OCI-LY3 (cell line): ENCODE measurements around the gene LCN2.

Experiments used
- H2AFZ ChIP-seq: fragments of 200-600, 300-600 bp; shearing (Covaris generic); 2 replicates; pipeline ENCODE4 v1.6.0; 2014; ENCODE audit warnings: antibody characterized with exemption, low read depth, low read length
- H3K27ac ChIP-seq: fragments of 200-600, 300-600 bp; sonication (generic); 2 replicates; pipeline ENCODE4 v1.5.1; 2014; ENCODE audit warnings: mild to moderate bottlenecking, low read length, moderate library complexity, mixed read lengths
- H3K27me3 ChIP-seq: fragments of 200-600, 300-600 bp; sonication (generic); 2 replicates; pipeline ENCODE4 v1.6.1; 2014; ENCODE audit warnings: low read depth, low read length, mixed read lengths
- H3K36me3 ChIP-seq: fragments of 200-600, 300-600 bp; sonication (generic); replicated peaks from 2 replicates; pipeline ENCODE3; 2014; ENCODE audit warnings: low read depth, low read length, mixed read lengths
- H3K4me1 ChIP-seq: fragments of 300-600, 200-600 bp; sonication (generic); 2 replicates; pipeline ENCODE4 v1.6.1; 2014; ENCODE audit warnings: low read length, mixed read lengths
- H3K4me2 ChIP-seq: fragments of 200-600, 300-600 bp; sonication (generic); 2 replicates; pipeline ENCODE4 v1.6.1; 2014; ENCODE audit warnings: low read length, mixed read lengths
- H3K4me3 ChIP-seq: fragments of 300-600, 200-600 bp; sonication (generic); 2 replicates; pipeline ENCODE4 v1.5.1; 2014; ENCODE audit warnings: antibody characterized with exemption, mild to moderate bottlenecking, low read length, moderate library complexity
- H3K79me2 ChIP-seq: fragments of 300-600, 200-600 bp; shearing (Covaris generic); 2 replicates; pipeline ENCODE4 v1.6.1; 2014; ENCODE audit warnings: mild to moderate bottlenecking, low read length, mixed read lengths
- H3K9ac ChIP-seq: fragments of 300-600, 200-600 bp; shearing (Covaris generic); 2 replicates; pipeline ENCODE4 v1.6.0; 2014; ENCODE audit warnings: mild to moderate bottlenecking, low read length, moderate library complexity
- H3K9me3 ChIP-seq: fragments of 200-600, 300-600 bp; shearing (Covaris generic); 2 replicates; pipeline ENCODE4 v1.6.1; 2014; ENCODE audit warnings: low read length, mixed read lengths; ENCODE audit not compliant: insufficient read depth
- H4K20me1 ChIP-seq: fragments of 200-600, 300-600 bp; sonication (generic); 2 replicates; pipeline ENCODE4 v1.6.1; 2016; ENCODE audit warnings: low read length, mixed read lengths; ENCODE audit not compliant: insufficient read depth
- CTCF ChIP-seq: fragments of 200-600, 300-600 bp; sonication (generic); IDR thresholded peaks from 2 replicates; pipeline ENCODE4 v1.5.1; 2014; ENCODE audit warnings: antibody characterized with exemption, low read length, low read depth
- EZH2phosphoT487 ChIP-seq: fragments of 200-600 bp; shearing (Covaris generic); IDR thresholded peaks from 2 replicates; pipeline ENCODE4 v1.6.1; 2018; ENCODE audit warnings: antibody characterized with exemption, mixed run types, low read depth

Gene LCN2

GRCh38 chr9:128168731-128169308 lies 19.6 kb downstream of the LCN2 start:
- no peaks in the 10 kb centered on the region for H4K20me1 ChIP-seq
- no peak for TF ChIP-seq CTCF
- no peak for TF ChIP-seq EZH2phosphoT487
- no peak overlapping the region for H3K27ac ChIP-seq
- no peaks in the 10 kb centered on the region for H3K27me3 ChIP-seq
- no peaks in the 10 kb centered on the region for H3K9me3 ChIP-seq
- H3K4me3 ChIP-seq, result no peak overlapping the region
- H3K4me2 ChIP-seq, result no peak overlapping the region
- H3K36me3 ChIP-seq, result peaks cover 38% of the 10 kb centered on the region
- H3K4me1 ChIP-seq, result no peaks in the 10 kb centered on the region
- H3K9ac ChIP-seq, result no peak overlapping the region
- H2AFZ ChIP-seq, result no peak overlapping the region
- H3K79me2 ChIP-seq, result no peaks in the 10 kb centered on the region

- H3K9ac ChIP-seq, result no peak overlapping the region
- TF ChIP-seq EZH2phosphoT487, result no peak
- TF ChIP-seq CTCF, result no peak
- no peaks in the 10 kb centered on the region for H3K4me1 ChIP-seq
- H3K36me3 ChIP-seq, result peaks cover 38% of the 10 kb centered on the region
- no peaks in the 10 kb centered on the region for H3K27me3 ChIP-seq
- H4K20me1 ChIP-seq, result no peaks in the 10 kb centered on the region
- H3K4me3 ChIP-seq, result no peak overlapping the region
- no peak overlapping the region for H2AFZ ChIP-seq
- no peak overlapping the region for H3K27ac ChIP-seq
- no peaks in the 10 kb centered on the region for H3K9me3 ChIP-seq
- H3K4me2 ChIP-seq, result no peak overlapping the region
- no peaks in the 10 kb centered on the region for H3K79me2 ChIP-seq
These were observed 20.2 kb downstream of the LCN2 start for GRCh38 chr9:128169492-128169891.

GRCh38 chr9:128169925-128170324 lies 20.7 kb downstream of the LCN2 start:
- Histone ChIP-seq H3K79me2 (no peaks in the 10 kb centered on the region), H3K9ac (no peak overlapping the region), H3K36me3 (peaks cover 38% of the 10 kb centered on the region), H2AFZ (no peak overlapping the region), H3K4me3 (no peak overlapping the region), H3K27ac (no peak overlapping the region), H3K9me3 (no peaks in the 10 kb centered on the region), H3K4me2 (no peak overlapping the region), H4K20me1 (no peaks in the 10 kb centered on the region), H3K4me1 (no peaks in the 10 kb centered on the region), H3K27me3 (no peaks in the 10 kb centered on the region)
- no peak for TF ChIP-seq EZH2phosphoT487
- TF ChIP-seq CTCF, result no peak

GRCh38 chr9:128174062-128174461 lies 24.8 kb downstream of the LCN2 start:
- H2AFZ ChIP-seq, result no peak overlapping the region
- TF ChIP-seq EZH2phosphoT487, result no peak
- no peak for TF ChIP-seq CTCF
- H3K4me2 ChIP-seq, result no peak overlapping the region
- peaks cover 26% of the 10 kb centered on the region for H3K36me3 ChIP-seq
- H3K9me3 ChIP-seq, result no peaks in the 10 kb centered on the region
- no peaks in the 10 kb centered on the region for H3K27me3 ChIP-seq
- H3K27ac ChIP-seq, result no peak overlapping the region
- H3K79me2 ChIP-seq, result no peaks in the 10 kb centered on the region
- no peaks in the 10 kb centered on the region for H3K4me1 ChIP-seq
- no peak overlapping the region for H3K4me3 ChIP-seq
- no peaks in the 10 kb centered on the region for H4K20me1 ChIP-seq
- no peak overlapping the region for H3K9ac ChIP-seq
